ENCODE measurements around the gene KRT82. TPM values are rescaled to one million over a fixed set of nuclear protein-coding genes. Genes with fewer than 3 reads are reported as not detected.

KRT82 gene
- polyA plus RNA-seq, 2 of the 4 experiments (the other 2 are of a cell fraction): not detected

DNA sequence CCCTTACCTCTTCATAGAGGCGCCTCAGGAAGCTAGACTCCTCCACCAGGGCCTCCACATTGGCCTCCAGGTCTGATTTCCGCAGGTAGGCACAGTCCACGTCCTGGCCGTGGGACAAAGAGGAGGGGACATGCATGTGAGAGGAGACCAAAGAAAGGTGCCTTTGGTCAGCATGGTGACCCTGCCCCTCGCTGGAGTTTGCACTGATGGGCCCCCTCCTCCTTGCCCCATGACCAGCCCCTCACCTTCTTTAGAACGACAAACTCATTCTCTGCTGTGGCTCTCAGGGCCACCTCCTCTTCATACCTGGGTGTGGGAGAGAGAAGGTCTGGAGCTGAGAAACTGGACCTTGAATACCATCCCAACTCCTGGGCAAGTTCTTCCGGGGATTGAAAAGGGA, 42.1 kb downstream of the KRT82 start (continued):
- TF ChIP-seq, protein P1, sequence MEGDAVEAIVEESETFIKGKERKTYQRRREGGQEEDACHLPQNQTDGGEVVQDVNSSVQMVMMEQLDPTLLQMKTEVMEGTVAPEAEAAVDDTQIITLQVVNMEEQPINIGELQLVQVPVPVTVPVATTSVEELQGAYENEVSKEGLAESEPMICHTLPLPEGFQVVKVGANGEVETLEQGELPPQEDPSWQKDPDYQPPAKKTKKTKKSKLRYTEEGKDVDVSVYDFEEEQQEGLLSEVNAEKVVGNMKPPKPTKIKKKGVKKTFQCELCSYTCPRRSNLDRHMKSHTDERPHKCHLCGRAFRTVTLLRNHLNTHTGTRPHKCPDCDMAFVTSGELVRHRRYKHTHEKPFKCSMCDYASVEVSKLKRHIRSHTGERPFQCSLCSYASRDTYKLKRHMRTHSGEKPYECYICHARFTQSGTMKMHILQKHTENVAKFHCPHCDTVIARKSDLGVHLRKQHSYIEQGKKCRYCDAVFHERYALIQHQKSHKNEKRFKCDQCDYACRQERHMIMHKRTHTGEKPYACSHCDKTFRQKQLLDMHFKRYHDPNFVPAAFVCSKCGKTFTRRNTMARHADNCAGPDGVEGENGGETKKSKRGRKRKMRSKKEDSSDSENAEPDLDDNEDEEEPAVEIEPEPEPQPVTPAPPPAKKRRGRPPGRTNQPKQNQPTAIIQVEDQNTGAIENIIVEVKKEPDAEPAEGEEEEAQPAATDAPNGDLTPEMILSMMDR (IDR thresholded peaks at IDR 0.05): no peak
- TF ChIP-seq, protein P2, sequence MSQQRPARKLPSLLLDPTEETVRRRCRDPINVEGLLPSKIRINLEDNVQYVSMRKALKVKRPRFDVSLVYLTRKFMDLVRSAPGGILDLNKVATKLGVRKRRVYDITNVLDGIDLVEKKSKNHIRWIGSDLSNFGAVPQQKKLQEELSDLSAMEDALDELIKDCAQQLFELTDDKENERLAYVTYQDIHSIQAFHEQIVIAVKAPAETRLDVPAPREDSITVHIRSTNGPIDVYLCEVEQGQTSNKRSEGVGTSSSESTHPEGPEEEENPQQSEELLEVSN (IDR thresholded peaks at IDR 0.05; ENCODE audit: borderline replicate concordance, low read depth): no peak
- TF ChIP-seq ZSCAN20 (CRISPR knock-in tag; IDR thresholded peaks at IDR 0.05): no peak
- TF ChIP-seq, protein P3, sequence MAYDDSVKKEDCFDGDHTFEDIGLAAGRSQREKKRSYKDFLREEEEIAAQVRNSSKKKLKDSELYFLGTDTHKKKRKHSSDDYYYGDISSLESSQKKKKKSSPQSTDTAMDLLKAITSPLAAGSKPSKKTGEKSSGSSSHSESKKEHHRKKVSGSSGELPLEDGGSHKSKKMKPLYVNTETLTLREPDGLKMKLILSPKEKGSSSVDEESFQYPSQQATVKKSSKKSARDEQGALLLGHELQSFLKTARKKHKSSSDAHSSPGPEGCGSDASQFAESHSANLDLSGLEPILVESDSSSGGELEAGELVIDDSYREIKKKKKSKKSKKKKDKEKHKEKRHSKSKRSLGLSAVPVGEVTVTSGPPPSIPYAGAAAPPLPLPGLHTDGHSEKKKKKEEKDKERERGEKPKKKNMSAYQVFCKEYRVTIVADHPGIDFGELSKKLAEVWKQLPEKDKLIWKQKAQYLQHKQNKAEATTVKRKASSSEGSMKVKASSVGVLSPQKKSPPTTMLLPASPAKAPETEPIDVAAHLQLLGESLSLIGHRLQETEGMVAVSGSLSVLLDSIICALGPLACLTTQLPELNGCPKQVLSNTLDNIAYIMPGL (CRISPR knock-in tag; IDR thresholded peaks at IDR 0.05; ENCODE audit: borderline replicate concordance): no peak
- TF ChIP-seq RNF2 (IDR thresholded peaks at IDR 0.05; ENCODE audit: borderline replicate concordance, low read depth): no peak
- no peak for TF ChIP-seq NFE2L2 (conservative IDR thresholded peaks at IDR 0.05; ENCODE audit: low read length)
- TF ChIP-seq POLR2A (IDR thresholded peaks at IDR 0.05; ENCODE audit: low read length): no peak
- no peak for TF ChIP-seq CHD2 (IDR thresholded peaks at IDR 0.05; ENCODE audit: low read length, partially characterized antibody)

DNA sequence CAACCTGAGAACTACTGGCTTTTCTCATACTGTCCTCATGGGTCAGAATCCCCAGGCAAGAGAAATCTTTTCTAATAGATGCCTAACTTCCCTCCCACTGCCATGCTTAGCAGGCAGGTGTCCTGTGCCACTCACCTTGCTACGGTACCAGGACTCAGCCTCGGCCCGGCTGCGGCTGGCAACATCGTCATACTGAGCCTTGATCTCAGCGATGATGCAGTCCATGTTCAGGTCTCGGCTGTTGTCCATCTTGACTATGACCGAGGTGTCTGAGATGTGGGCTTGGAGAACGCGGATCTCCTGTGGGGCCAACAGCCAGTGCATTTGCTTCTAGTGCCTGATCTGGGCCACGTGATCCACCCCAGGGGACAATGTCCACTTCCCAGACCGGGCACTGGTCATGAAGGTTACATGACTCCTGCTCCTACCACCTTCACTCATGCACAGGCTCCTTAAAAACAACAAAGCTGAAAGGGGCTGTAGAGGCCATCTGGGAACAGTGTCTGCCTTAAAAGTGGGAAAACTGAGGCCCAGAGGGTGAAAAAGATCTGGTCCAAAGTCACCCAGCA, 42.9 kb downstream of the KRT82 start:
- no peak for FAIRE-seq
- CTCF ChIA-PET: interaction anchor here (1.0 to 46.1 kb wide), 6 partner anchors 9 to 510 kb away, joined by 3 to 1221 read pairs (median 7); no protein-coding TSS in a partner anchor
- POLR2A ChIA-PET: interaction anchor here (0.6 kb wide), 1 partner anchor 216 kb away, joined by 11 read pairs; no protein-coding TSS in a partner anchor

DNA sequence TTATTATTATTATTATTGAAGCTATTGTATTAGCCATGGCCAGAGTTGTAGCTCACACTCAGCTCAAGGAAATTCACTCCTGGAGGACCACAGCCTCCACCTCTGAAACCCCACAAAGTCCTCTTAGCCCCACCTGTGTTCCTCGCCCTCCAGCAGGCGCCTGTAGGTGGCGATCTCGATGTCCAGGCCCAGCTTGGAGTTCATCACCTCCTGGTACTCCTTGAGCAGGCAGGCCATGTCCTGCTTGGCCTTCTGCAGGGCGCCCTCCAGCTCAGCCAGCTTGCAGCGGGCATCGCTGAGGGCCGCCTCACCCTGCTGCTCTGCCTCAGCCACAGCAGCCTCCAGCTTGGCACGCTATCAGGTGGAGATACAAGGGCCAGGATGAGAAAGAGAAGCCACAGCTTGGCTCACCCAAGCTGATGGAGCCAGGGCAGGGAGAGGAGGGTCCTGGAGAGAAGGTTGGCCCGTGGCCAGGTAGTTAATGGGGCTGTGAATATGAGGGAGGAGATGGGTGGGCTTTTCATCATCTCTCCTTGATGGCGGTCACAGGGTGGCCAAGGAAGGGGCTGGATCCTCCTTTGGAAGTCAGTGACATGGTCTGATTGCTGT, 43.9 kb downstream of the KRT82 start:
- Histone ChIP-seq H3K4me1 (0 out of 3 replicates have a peak, but pooled peaks cover 3% of the 10 kb centered on the region), H3K9me3 (no peaks in the 10 kb centered on the region), H3K4me2 (no peak overlapping the region), H3K27ac (0 out of 6 replicates have a peak overlapping the region, but pooled peaks of 1 of the 2 experiments have one; percentile 12), H3K4me3 (no peak overlapping the region)
- WGBS (ENCODE audit: missing lambda C conversion rate): 80% methylated on average over 11 of the region's 11 CpGs
- DNase-seq (ENCODE audit: low read depth in 1 of 2, low spot score in 1 of 2) (peak; percentile 36 to 40), FAIRE-seq (no peak), ATAC-seq (peak in 1 of 2 experiments; percentile 63; a peak in 3 of 6 replicates)
- TF ChIP-seq, protein P4, sequence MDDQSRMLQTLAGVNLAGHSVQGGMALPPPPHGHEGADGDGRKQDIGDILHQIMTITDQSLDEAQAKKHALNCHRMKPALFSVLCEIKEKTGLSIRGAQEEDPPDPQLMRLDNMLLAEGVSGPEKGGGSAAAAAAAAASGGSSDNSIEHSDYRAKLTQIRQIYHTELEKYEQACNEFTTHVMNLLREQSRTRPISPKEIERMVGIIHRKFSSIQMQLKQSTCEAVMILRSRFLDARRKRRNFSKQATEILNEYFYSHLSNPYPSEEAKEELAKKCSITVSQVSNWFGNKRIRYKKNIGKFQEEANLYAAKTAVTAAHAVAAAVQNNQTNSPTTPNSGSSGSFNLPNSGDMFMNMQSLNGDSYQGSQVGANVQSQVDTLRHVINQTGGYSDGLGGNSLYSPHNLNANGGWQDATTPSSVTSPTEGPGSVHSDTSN (IDR thresholded peaks at IDR 0.05): no peak
- TF ChIP-seq JUN (IDR thresholded peaks at IDR 0.05) (no peak), NR3C1 (IDR thresholded peaks at IDR 0.05) (no peak), POLR2AphosphoS2 (conservative IDR thresholded peaks at IDR 0.05; ENCODE audit: low read length) (no peak), CHD2 (IDR thresholded peaks at IDR 0.05; ENCODE audit: low read length, partially characterized antibody) (no peak), ESRRA (IDR thresholded peaks at IDR 0.05; ENCODE audit: borderline replicate concordance, low read length) (no peak), HOXB5 (CRISPR knock-in tag; IDR thresholded peaks at IDR 0.05) (no peak)
- TF ChIP-seq, protein P1 (IDR thresholded peaks at IDR 0.05): peak; percentile 19; the same call in 2 of the 3 replicates
- POLR2A ChIA-PET: no interaction called here
- CTCF ChIA-PET: interaction anchor here (0.7 to 46.1 kb wide), 13 partner anchors 9 to 618 kb away, joined by 3 to 1221 read pairs (median 4); no protein-coding TSS in a partner anchor

More for the DNA sequence above, 42.9 kb downstream of the KRT82 start:
- ATAC-seq (no peak), DNase-seq (ENCODE audit: low read depth in 1 of 2, low spot score in 1 of 2) (no peak)
- no peak for TF ChIP-seq EP300 (IDR thresholded peaks at IDR 0.05)
- no peak for TF ChIP-seq RFX5 (IDR thresholded peaks at IDR 0.05)
- TF ChIP-seq SMC3 (IDR thresholded peaks at IDR 0.05): no peak
- TF ChIP-seq, protein P5, sequence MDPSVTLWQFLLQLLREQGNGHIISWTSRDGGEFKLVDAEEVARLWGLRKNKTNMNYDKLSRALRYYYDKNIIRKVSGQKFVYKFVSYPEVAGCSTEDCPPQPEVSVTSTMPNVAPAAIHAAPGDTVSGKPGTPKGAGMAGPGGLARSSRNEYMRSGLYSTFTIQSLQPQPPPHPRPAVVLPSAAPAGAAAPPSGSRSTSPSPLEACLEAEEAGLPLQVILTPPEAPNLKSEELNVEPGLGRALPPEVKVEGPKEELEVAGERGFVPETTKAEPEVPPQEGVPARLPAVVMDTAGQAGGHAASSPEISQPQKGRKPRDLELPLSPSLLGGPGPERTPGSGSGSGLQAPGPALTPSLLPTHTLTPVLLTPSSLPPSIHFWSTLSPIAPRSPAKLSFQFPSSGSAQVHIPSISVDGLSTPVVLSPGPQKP (IDR thresholded peaks at IDR 0.05; ENCODE audit: low read depth, low read length): no peak
- TF ChIP-seq RNF2 (IDR thresholded peaks at IDR 0.05; ENCODE audit: borderline replicate concordance, low read depth): no peak
- 88% methylated on average over 12 of the region's 12 CpGs for WGBS (ENCODE audit: missing lambda C conversion rate)
- Histone ChIP-seq H3K4me2 (no peak overlapping the region), H3K27ac (0 out of 6 replicates have a peak overlapping the region, but pooled peaks of 1 of the 2 experiments have one; percentile 12), H3K4me3 (no peak overlapping the region), H3K4me1 (0 out of 3 replicates have a peak, but pooled peaks cover 3% of the 10 kb centered on the region), H3K9me3 (no peaks in the 10 kb centered on the region)
